ENCODE results near the gene TLE3.

Gene TLE3

GRCh38 chr15:70025413-70026296, 72.1 kb downstream of the TLE3 start:
- DNase-seq: peak; percentile 24

- no peak for DNase-seq
Measured at GRCh38 chr15:70024521-70024920, 73.2 kb downstream of the TLE3 start.

- DNase-seq: peak; percentile 52
Measured at GRCh38 chr15:70023769-70024491, 73.8 kb downstream of the TLE3 start.

GRCh38 chr15:70023064-70023768, 74.5 kb downstream of the TLE3 start:
- peak; percentile 89 for DNase-seq

GRCh38 chr15:70020229-70020628, 77.5 kb downstream of the TLE3 start:
- DNase-seq: no peak

- DNase-seq: no peak
Measured at GRCh38 chr15:70018646-70019600, 78.8 kb downstream of the TLE3 start.

- no peak for DNase-seq
Measured at GRCh38 chr15:70017801-70018200, 79.9 kb downstream of the TLE3 start.

GRCh38 chr15:70017025-70017424, 80.7 kb downstream of the TLE3 start:
- no peak for DNase-seq

GRCh38 chr15:70016511-70016994, 81.2 kb downstream of the TLE3 start:
- no peak for DNase-seq

GRCh38 chr15:70014860-70015490, 82.7 kb downstream of the TLE3 start:
- no peak for DNase-seq

GRCh38 chr15:70014331-70014730, 83.4 kb downstream of the TLE3 start:
- DNase-seq: no peak

- no peak for DNase-seq
Measured at GRCh38 chr15:70013656-70014313, 83.9 kb downstream of the TLE3 start.

- no peak for DNase-seq
Measured at GRCh38 chr15:70012895-70013294, 84.8 kb downstream of the TLE3 start.

GRCh38 chr15:70008697-70009290, 88.9 kb downstream of the TLE3 start:
- DNase-seq: no peak

- DNase-seq: no peak
Measured at GRCh38 chr15:70006259-70007147, 91.2 kb downstream of the TLE3 start.

GRCh38 chr15:70004826-70005225, 92.9 kb downstream of the TLE3 start:
- DNase-seq: no peak

GRCh38 chr15:70002897-70003296, 94.8 kb downstream of the TLE3 start:
- DNase-seq: no peak

- no peak for DNase-seq
Measured at GRCh38 chr15:70001859-70002258, 95.9 kb downstream of the TLE3 start.

GRCh38 chr15:69999392-70000085, 98.2 kb downstream of the TLE3 start:
- DNase-seq: no peak

All from EL (cell line).